Activated T-helper 1 cell treated with anti-CD3 and anti-CD28 coated beads, Interleukin-2, amount 50 U/mL, for 16 hours (primary cell): ENCODE data around the gene CPA3.

Source experiments
- DNase-seq, 2 donors: peaks; one replicate each; pipeline ENCODE4 v3.0.0-alpha.2; 2020; ENCODE audit warnings: low read depth in 1 of 2, low spot score in 1 of 2

The CPA3 gene

GRCh38 chr3:148914936-148915690, 50.0 kb downstream of the CPA3 start:
- DNase-seq, result no peak

GRCh38 chr3:148916132-148916531, 51.0 kb downstream of the CPA3 start:
- DNase-seq, result no peak

- no peak for DNase-seq
Observed at GRCh38 chr3:148922467-148922866, 57.4 kb downstream of the CPA3 start.

GRCh38 chr3:148923592-148923991, 58.5 kb downstream of the CPA3 start:
- DNase-seq, result no peak

GRCh38 chr3:148924562-148924961, 59.5 kb downstream of the CPA3 start:
- DNase-seq, result no peak

- DNase-seq, result no peak
Observed at GRCh38 chr3:148925845-148926244, 60.7 kb downstream of the CPA3 start.

GRCh38 chr3:148930752-148931151, 65.7 kb downstream of the CPA3 start:
- DNase-seq, result no peak

GRCh38 chr3:148931574-148931973, 66.5 kb downstream of the CPA3 start:
- no peak for DNase-seq

- no peak for DNase-seq
Observed at GRCh38 chr3:148932972-148933371, 67.9 kb downstream of the CPA3 start.

GRCh38 chr3:148937467-148938255, 72.6 kb downstream of the CPA3 start:
- DNase-seq, result no peak

GRCh38 chr3:148938306-148938705, 73.2 kb downstream of the CPA3 start:
- DNase-seq, result no peak

GRCh38 chr3:148938936-148939335, 73.8 kb downstream of the CPA3 start:
- no peak for DNase-seq

GRCh38 chr3:148940983-148941382, 75.9 kb downstream of the CPA3 start:
- no peak for DNase-seq

GRCh38 chr3:148943506-148944205, 78.6 kb downstream of the CPA3 start:
- no peak for DNase-seq

- DNase-seq, result no peak
Observed at GRCh38 chr3:148945116-148945515, 80.0 kb downstream of the CPA3 start.
